Smooth muscle cell of the coronary artery (primary cell): ENCODE results near the gene CSRNP3. TPM values are rescaled to one million over a fixed set of nuclear protein-coding genes. Genes with fewer than 3 reads are reported as not detected.

Experiments used
- total RNA-seq: library from RNA; depleted of rRNA; stranded (reverse); fragments of >200 nt; gene quantifications from 2 replicates; pipeline ENCODE4 v1.2.3, GENCODE V29; 2014; ENCODE audit warnings: low replicate concordance

Gene CSRNP3, protein sequence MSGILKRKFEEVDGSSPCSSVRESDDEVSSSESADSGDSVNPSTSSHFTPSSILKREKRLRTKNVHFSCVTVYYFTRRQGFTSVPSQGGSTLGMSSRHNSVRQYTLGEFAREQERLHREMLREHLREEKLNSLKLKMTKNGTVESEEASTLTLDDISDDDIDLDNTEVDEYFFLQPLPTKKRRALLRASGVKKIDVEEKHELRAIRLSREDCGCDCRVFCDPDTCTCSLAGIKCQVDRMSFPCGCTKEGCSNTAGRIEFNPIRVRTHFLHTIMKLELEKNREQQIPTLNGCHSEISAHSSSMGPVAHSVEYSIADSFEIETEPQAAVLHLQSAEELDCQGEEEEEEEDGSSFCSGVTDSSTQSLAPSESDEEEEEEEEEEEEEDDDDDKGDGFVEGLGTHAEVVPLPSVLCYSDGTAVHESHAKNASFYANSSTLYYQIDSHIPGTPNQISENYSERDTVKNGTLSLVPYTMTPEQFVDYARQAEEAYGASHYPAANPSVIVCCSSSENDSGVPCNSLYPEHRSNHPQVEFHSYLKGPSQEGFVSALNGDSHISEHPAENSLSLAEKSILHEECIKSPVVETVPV
- 2.1 and 2.7 TPM in 2 replicates for total RNA-seq

GRCh38 chr2:165469417-165469816 is at the start of gene CSRNP3:
CSRNP3 (plus strand) TSS chr2:165469698; CDS start chr2:165595066, 125,368 bp downstream.

Other genes with a start within 250 kb of the CSRNP3 start
- gene SCN2A, start 230.3 kb upstream of the CSRNP3 start, total RNA-seq: 0.68 and 1.8 TPM in 2 replicates